KMS-11 (cell line): Measurements from ENCODE around the gene FXYD7.

ENCODE experiments used
- H2AFZ ChIP-seq: fragments of 200-600 bp; sonication (generic); 2 replicates; pipeline ENCODE4 v1.6.1; 2016; ENCODE audit warnings: antibody characterized with exemption, mixed run types, low read depth
- H3K27ac ChIP-seq: fragments of 200-600 bp; sonication (generic); 2 replicates; pipeline ENCODE4 v1.6.1; 2016; ENCODE audit warnings: mild to moderate bottlenecking, mixed run types
- H3K27me3 ChIP-seq: fragments of 200-600 bp; sonication (generic); 2 replicates; pipeline ENCODE4 v1.6.1; 2017; ENCODE audit warnings: mild to moderate bottlenecking, low read depth, mixed run types, moderate library complexity; ENCODE audit not compliant: insufficient read depth
- H3K36me3 ChIP-seq: fragments of 200-600 bp; sonication (generic); 2 replicates; pipeline ENCODE4 v1.6.1; 2017; ENCODE audit warnings: mild to moderate bottlenecking, mixed run types; ENCODE audit not compliant: insufficient read depth
- H3K4me1 ChIP-seq: fragments of 200-600 bp; sonication (generic); 2 replicates; pipeline ENCODE4 v1.6.1; 2016; ENCODE audit warnings: mild to moderate bottlenecking, low read depth, mixed run types; ENCODE audit not compliant: poor library complexity, severe bottlenecking
- H3K4me2 ChIP-seq: fragments of 200-600 bp; sonication (generic); 2 replicates; pipeline ENCODE4 v1.7.0; 2016; ENCODE audit warnings: mild to moderate bottlenecking, mixed run types
- H3K4me3 ChIP-seq: fragments of 200-600 bp; sonication (generic); IDR thresholded peaks from 2 replicates; pipeline ENCODE4 v1.6.1; 2017; ENCODE audit warnings: low read depth, low read length, mixed read lengths; ENCODE audit not compliant: insufficient read depth
- H3K79me2 ChIP-seq: fragments of 200-600 bp; sonication (generic); 2 replicates; pipeline ENCODE4 v1.6.1; 2016; ENCODE audit warnings: low read depth, mixed run types; ENCODE audit not compliant: insufficient read depth
- H3K9ac ChIP-seq: fragments of 200-600 bp; sonication (generic); 2 replicates; pipeline ENCODE4 v1.6.1; 2016; ENCODE audit warnings: mild to moderate bottlenecking, mixed run types
- H4K20me1 ChIP-seq: fragments of 200-600 bp; sonication (generic); 2 replicates; pipeline ENCODE4 v1.6.1; 2016; ENCODE audit warnings: mild to moderate bottlenecking, mixed run types; ENCODE audit not compliant: insufficient read depth
- CTCF ChIP-seq: fragments of 200-600 bp; sonication (generic); conservative IDR thresholded peaks from 2 replicates; pipeline ENCODE4 v1.6.1; 2017; ENCODE audit warnings: low read depth, mild to moderate bottlenecking, antibody characterized with exemption, low read length, moderate library complexity, mixed read lengths

FXYD7 gene

GRCh38 chr19:35167251-35168119, 24.4 kb downstream of the FXYD7 start:
- Histone ChIP-seq H3K9ac (no peak overlapping the region), H3K4me1 (no peaks in the 10 kb centered on the region), H4K20me1 (no peaks in the 10 kb centered on the region), H3K27ac (no peak overlapping the region), H3K79me2 (no peaks in the 10 kb centered on the region), H3K36me3 (no peaks in the 10 kb centered on the region; the same call in 1 of the 2 replicates), H3K27me3 (no peaks in the 10 kb centered on the region), H2AFZ (no peak overlapping the region), H3K4me3 (no peak overlapping the region), H3K4me2 (no peak overlapping the region)
- no peak for TF ChIP-seq CTCF

GRCh38 chr19:35168196-35168595, 25.1 kb downstream of the FXYD7 start:
- no peak overlapping the region for H3K9ac ChIP-seq
- H3K36me3 ChIP-seq, result no peaks in the 10 kb centered on the region; the same call in 1 of the 2 replicates
- H3K4me1 ChIP-seq, result no peaks in the 10 kb centered on the region
- no peak overlapping the region for H3K4me3 ChIP-seq
- no peaks in the 10 kb centered on the region for H3K79me2 ChIP-seq
- H3K27me3 ChIP-seq, result no peaks in the 10 kb centered on the region
- no peak for TF ChIP-seq CTCF
- H2AFZ ChIP-seq, result no peak overlapping the region
- no peaks in the 10 kb centered on the region for H4K20me1 ChIP-seq
- H3K27ac ChIP-seq, result no peak overlapping the region
- H3K4me2 ChIP-seq, result no peak overlapping the region

- Histone ChIP-seq H3K27ac (no peak overlapping the region), H3K4me2 (no peak overlapping the region), H3K4me1 (no peaks in the 10 kb centered on the region), H4K20me1 (no peaks in the 10 kb centered on the region), H3K9ac (no peak overlapping the region), H3K27me3 (no peaks in the 10 kb centered on the region), H3K4me3 (no peak overlapping the region), H2AFZ (no peak overlapping the region), H3K36me3 (no peaks in the 10 kb centered on the region; the same call in 1 of the 2 replicates), H3K79me2 (no peaks in the 10 kb centered on the region)
- no peak for TF ChIP-seq CTCF
Measured at GRCh38 chr19:35169221-35169995, 26.4 kb downstream of the FXYD7 start.

GRCh38 chr19:35170359-35171061, 27.5 kb downstream of the FXYD7 start:
- Histone ChIP-seq H2AFZ (no peak overlapping the region), H3K36me3 (no peaks in the 10 kb centered on the region), H3K9ac (no peak overlapping the region), H3K4me1 (no peaks in the 10 kb centered on the region), H3K79me2 (no peaks in the 10 kb centered on the region), H3K27ac (no peak overlapping the region), H3K4me2 (no peak overlapping the region), H3K27me3 (no peaks in the 10 kb centered on the region), H3K4me3 (no peak overlapping the region), H4K20me1 (no peaks in the 10 kb centered on the region)
- TF ChIP-seq CTCF, result no peak
